ENCODE data around the gene OPN1LW.
"Not testable (repeated sequence)": the region's sequence is repeated elsewhere in the genome, so short reads cannot be mapped to it uniquely, and the experiment has no call there.

OPN1LW gene

DNA sequence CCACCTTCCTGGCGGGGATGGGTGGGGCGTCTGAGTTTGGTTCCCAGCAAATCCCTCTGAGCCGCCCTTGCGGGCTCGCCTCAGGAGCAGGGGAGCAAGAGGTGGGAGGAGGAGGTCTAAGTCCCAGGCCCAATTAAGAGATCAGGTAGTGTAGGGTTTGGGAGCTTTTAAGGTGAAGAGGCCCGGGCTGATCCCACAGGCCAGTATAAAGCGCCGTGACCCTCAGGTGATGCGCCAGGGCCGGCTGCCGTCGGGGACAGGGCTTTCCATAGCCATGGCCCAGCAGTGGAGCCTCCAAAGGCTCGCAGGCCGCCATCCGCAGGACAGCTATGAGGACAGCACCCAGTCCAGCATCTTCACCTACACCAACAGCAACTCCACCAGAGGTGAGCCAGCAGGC, at the start of gene OPN1LW:
Gene OPN1LW (plus strand): TSS at position 234 of the 400 bp plus-strand sequence. CDS start 41 bp downstream, at position 275.
- not testable (repeated sequence) for DNase-seq

GRCh38 chrX:154094833-154095232, 49.2 kb upstream of the OPN1LW start:
- DNase-seq, result no peak

- peak in 1 of 2 experiments; percentile 58 for DNase-seq
These were observed 47.7 kb upstream of the OPN1LW start for GRCh38 chrX:154096140-154097002.

DNA sequence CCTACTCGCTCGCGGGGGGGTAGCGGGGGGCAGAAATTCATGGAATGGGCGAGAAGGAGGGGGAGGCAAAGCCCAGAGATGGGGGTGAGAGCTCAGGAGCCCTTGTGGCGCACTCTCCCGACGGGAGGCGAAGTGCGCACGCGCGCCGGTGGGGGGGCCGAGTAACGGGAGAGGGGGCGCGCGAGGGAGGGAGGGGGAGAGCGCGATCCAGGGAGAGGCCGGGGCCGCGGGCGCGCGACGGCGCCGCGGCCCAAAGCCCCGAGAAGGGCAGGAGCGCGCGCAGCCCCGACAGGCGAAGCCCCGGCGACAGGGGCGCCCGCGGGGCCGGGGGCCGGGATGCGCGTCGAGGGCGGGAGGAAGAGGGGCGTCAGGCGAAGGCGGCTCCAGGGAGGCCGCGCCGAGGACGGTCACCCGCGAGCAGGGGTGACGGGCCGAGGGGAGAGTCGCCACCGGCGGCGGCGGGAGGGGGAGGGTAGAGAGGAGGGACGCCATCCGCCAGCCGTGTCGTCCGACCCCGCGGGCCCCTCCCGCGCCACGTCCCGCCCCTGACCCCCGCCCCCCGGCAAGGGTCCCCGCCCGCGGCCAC, 46.9 kb upstream of the OPN1LW start:
- DNase-seq, result peak; percentile 35 to 84

GRCh38 chrX:154097589-154098541, 46.2 kb upstream of the OPN1LW start, which contains the start of gene MECP2:
MECP2 (minus strand) TSS chrX:154097717.
- DNase-seq, result peak; percentile 90 to 96

- DNase-seq, result no peak
These were observed 45.5 kb upstream of the OPN1LW start for GRCh38 chrX:154098551-154098950.

GRCh38 chrX:154113729-154114128, 30.3 kb upstream of the OPN1LW start:
- no peak for DNase-seq

DNA sequence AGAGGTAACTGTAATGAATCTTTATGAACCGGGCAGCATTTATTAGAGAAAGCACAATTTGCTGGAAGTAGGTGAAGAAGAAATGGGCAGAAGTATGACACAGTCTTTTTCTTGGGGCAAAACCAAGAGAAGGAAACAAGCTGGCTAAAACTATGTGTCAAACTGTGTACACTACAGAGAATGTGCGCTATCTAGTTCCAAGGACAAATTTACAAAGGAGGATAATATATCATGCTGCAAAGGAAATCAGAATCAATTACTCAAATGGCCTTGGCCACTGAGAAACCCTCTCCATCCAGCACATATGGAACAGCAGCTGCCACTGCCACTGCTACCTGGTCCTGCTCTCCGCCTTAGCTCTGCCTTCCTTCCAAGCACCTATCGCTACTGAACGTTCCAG, 29.4 kb upstream of the OPN1LW start:
- no peak for DNase-seq

GRCh38 chrX:154115071-154115470, 29.0 kb upstream of the OPN1LW start:
- DNase-seq, result no peak

GRCh38 chrX:154115750-154116149, 28.3 kb upstream of the OPN1LW start:
- DNase-seq, result no peak

DNA sequence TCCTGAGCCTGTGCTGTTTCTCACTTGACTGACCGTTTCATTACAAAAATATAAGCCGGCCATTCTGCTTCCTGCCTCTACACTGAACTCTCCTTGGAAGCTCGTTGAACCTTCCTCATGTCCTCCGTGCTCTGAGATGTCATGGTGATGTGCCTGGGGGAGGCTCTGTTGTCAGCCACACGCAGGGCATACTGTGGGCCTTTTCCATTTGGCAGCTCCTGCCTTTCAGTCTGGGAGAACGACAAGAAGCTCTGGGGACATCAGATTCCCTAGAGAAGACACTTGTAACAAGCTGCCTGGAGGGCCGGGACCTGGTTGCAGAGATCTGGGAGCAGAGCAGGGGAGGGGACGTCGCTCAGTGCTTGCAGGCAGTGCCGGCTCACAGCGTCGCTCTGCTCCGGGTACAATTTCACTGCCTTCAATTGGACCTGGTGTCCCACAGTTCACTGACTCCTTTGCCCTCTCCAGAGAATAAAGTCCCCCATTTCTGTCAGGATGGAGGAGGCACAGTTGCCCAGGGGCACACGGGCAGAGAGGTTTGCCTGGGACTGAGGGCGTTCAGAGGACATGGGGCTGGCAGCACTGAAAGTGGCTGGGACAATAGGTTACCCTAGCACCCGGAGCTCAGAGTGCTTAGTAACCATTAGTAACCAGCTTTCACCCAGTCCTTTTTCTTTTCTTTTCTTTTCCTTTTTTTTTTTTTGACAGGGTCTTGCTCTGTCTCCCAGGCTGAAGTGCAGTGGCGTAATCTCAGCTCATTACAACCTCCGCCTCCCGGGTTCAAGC, 27.4 kb upstream of the OPN1LW start:
- DNase-seq, result no peak

GRCh38 chrX:154117566-154117965, 26.5 kb upstream of the OPN1LW start:
- DNase-seq, result no peak

GRCh38 chrX:154120567-154120966, 23.5 kb upstream of the OPN1LW start:
- DNase-seq, result no peak

DNA sequence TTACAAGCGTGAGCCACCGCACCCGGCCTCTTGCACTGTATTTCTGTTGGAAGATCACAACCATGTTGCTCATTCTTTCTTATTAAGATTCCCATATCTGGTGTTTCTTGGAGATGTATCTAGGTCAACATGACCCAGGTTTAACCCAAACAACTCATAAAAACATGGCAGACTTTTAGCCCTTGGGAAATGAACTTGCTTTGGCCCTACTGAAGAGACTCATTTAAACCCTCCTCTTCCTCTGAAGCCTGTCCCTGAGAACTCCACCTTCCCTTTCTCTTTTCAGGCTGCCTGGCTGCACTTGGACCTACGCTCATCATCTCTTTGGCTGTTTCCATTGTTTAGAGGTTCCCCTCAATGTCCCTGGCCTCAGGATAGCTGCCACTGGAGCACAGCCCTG, 22.8 kb upstream of the OPN1LW start:
- no peak for DNase-seq

DNA sequence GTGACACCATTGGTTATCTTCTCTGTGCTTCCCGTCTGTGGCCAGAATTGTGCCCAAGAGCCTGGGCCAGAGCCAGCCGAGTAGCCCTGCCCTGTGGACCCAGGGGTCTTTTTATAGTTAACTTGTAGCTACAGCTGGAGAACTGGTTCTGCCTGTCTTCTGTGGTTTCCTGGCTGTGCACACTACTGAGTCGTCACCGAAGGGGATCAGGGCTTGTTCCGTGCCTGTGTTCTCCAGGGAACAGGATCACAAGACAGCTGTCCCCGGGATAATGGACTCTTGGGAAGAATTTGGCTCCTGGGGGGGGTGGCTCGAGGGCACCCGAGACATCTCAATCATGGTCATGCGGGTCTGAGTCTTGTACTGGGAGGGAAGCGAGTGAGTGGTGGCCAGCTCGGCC, 22.1 kb upstream of the OPN1LW start:
- no peak for DNase-seq

DNA sequence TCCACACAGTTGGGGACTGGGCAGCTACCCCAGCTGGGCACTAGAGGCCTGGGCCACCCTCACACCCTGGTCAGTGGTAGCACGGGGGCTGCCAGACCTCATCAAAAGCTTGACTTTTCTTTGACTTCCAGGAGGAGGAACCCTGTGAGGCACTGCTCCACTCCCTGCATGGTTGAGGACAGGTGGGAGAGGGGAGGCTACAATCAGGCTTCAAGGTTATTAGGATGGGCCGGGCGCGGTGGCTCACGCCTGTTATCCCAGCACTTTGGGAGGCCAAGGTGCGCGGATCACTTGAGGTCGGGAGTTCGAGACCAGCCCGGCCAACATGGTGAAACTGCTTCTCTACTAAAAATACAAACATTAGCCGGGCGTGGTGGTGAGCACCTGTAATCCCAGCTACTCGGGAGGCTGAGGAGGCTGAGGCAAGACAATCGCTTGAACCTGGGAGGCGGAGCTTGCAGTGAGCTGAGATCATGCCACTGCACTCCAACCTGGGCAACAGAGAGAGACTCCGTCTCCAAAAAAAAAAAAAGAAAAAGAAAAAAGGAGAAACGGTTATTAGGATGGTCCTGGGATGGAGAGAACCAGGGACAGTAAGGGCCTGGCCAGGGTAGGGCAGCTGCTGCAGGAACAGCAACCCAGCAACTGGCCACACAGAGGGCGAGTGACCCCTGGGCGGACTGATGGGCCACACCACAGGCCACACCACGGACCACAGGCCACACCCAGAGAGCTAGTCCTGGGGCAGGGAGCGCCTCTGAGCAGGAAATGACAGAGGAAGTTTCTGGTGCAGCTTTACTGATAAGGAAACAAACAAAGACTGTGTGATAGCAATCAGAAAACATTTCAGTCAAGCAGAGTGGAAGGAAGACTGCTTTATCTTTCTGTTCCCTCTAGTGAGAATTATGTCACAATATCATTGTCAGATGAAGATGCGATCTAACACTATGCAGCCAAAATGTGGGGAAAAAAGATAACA, 20.5 kb upstream of the OPN1LW start:
- DNase-seq, result no peak

DNA sequence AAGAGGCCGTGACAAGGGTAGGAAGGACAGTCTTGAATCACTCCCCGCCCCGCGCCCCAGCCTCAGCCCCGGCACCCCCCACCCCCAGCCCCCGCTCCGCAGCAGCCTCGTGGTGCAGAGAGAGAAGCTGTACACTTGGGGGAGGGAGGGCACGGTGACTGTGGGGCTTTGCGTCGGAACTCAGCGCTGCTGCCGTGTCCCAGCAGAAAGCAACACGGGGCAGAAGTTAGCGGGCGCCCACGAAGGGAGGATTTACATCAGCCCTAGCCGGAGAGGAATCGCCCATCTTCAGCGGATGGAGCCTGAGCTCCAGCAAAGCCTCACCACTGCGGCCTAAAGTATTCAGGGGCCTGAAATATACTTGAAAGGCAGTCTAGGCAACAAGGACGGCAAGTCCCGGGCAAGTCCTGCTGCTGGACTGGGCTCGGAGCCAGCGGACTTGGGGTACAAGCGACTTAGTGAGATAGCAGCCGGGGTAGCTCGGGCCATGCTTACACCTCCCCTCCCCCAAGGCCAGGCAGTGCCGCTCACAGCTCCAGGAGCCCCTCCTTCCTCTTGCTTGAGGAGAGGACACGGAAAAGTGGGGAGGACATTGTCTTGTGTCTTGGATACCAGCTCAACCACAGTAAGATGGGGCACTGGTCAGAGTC, 18.5 kb upstream of the OPN1LW start:
- no peak for DNase-seq

DNA sequence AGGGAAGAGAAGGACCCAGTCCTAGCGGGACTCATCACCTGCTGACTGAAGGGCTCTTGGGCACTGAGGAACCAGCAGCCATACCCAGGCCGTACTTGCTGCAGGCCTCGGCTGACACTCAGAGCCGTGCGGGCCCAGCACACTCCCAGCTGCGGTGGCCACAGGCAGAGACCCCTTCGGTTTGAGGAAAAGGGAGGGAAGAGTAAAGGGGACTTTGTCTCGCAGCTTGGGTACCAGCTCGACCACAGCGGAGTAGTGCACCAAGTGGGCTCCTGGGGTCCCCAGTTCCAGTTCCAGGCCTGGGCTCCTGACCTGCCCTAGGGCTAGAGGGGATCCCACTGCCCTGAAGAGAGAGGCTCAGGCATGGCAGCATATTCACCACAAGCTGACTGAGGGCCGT, 17.9 kb upstream of the OPN1LW start:
- DNase-seq, result no peak

- no peak for DNase-seq
These were observed 12.1 kb upstream of the OPN1LW start for GRCh38 chrX:154131955-154132354.

DNA sequence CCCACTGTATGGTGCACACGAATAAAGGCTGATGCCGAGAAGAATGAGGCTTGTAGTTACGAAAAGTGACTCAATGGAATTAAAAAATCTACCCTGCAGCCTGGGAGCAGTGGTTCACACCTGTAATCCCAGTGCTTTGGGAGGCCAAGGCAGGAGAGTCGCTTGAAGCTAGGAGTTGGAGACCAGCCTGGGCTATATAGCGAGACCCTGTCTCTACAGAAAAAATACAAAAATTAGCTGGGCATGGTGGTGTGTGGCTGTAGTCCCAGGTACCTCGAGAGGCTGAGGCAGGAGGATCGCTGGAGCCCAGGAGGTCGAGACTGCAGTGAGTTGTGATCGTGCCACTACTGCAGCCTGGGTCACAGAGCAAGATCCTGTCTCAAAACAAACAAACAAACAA, 11.7 kb upstream of the OPN1LW start:
- no peak for DNase-seq
